ENCODE results near the gene CROCC.
"Not testable (repeated sequence)": the region's sequence is repeated elsewhere in the genome, so short reads cannot be mapped to it uniquely, and the experiment has no call there.

CROCC gene

GRCh38 chr1:16918371-16918770 is 3.4 kb upstream of the CROCC start:
- no peak overlapping the region for H2AFZ ChIP-seq
- TF ChIP-seq CTCF (IDR thresholded peaks at IDR 0.05), result no peak
- no peaks in the 10 kb centered on the region for H3K36me3 ChIP-seq (ENCODE audit: control insufficient read depth, insufficient read depth, low read length)
- H3K4me1 ChIP-seq, result no peaks in the 10 kb centered on the region
- no peak overlapping the region for H3K4me2 ChIP-seq (ENCODE audit: low read length)
- H3K9ac ChIP-seq, result no peak overlapping the region
- H3K4me3 ChIP-seq (ENCODE audit: low read depth, low read length), result no peak overlapping the region
- H3K9me3 ChIP-seq (ENCODE audit: control insufficient read depth, low read length), result no peaks in the 10 kb centered on the region
- H3K27ac ChIP-seq, result no peak overlapping the region
- H3K27me3 ChIP-seq (ENCODE audit: control insufficient read depth, insufficient read depth, low read length), result no peaks in the 10 kb centered on the region
- no peaks in the 10 kb centered on the region for H3K79me2 ChIP-seq

- H2AFZ ChIP-seq; H3K9me3 ChIP-seq (ENCODE audit: control insufficient read depth, low read length); H3K27me3 ChIP-seq (ENCODE audit: control insufficient read depth, insufficient read depth, low read length): not testable (repeated sequence)
Observed at GRCh38 chr1:16918936-16919665, 2.6 kb upstream of the CROCC start.

GRCh38 chr1:16920951-16921350 is 780 bp upstream of the CROCC start:
- Histone ChIP-seq H3K27ac (no peak overlapping the region), H3K9me3 (ENCODE audit: control insufficient read depth, low read length) (no peaks in the 10 kb centered on the region), H3K4me2 (ENCODE audit: low read length) (no peak overlapping the region), H3K4me1 (no peaks in the 10 kb centered on the region), H2AFZ (no peak overlapping the region), H3K36me3 (ENCODE audit: control insufficient read depth, insufficient read depth, low read length) (no peaks in the 10 kb centered on the region), H3K4me3 (ENCODE audit: low read depth, low read length) (no peak overlapping the region), H3K9ac (no peak overlapping the region), H3K27me3 (ENCODE audit: control insufficient read depth, insufficient read depth, low read length) (no peaks in the 10 kb centered on the region), H3K79me2 (no peaks in the 10 kb centered on the region)
- no peak for TF ChIP-seq CTCF (IDR thresholded peaks at IDR 0.05)

More at GRCh38 chr1:16918936-16919665, 2.6 kb upstream of the CROCC start:
- not testable (repeated sequence) for H3K4me2 ChIP-seq (ENCODE audit: low read length); H3K79me2 ChIP-seq; H3K36me3 ChIP-seq (ENCODE audit: control insufficient read depth, insufficient read depth, low read length); H3K4me1 ChIP-seq; H3K9ac ChIP-seq; H3K27ac ChIP-seq; H3K4me3 ChIP-seq (ENCODE audit: low read depth, low read length)

GRCh38 chr1:16922466-16922865 is 735 bp downstream of the CROCC start:
- no peak overlapping the region for H3K9ac ChIP-seq
- H3K36me3 ChIP-seq (ENCODE audit: control insufficient read depth, insufficient read depth, low read length), result no peaks in the 10 kb centered on the region
- H3K4me3 ChIP-seq (ENCODE audit: low read depth, low read length), result no peak overlapping the region
- H3K4me1 ChIP-seq, result no peaks in the 10 kb centered on the region
- no peak overlapping the region for H3K4me2 ChIP-seq (ENCODE audit: low read length)
- no peaks in the 10 kb centered on the region for H3K79me2 ChIP-seq
- H3K9me3 ChIP-seq (ENCODE audit: control insufficient read depth, low read length), result no peaks in the 10 kb centered on the region
- TF ChIP-seq CTCF (IDR thresholded peaks at IDR 0.05), result no peak
- no peaks in the 10 kb centered on the region for H3K27me3 ChIP-seq (ENCODE audit: control insufficient read depth, insufficient read depth, low read length)
- no peak overlapping the region for H3K27ac ChIP-seq
- H2AFZ ChIP-seq, result no peak overlapping the region

- Histone ChIP-seq H3K79me2 (no peaks in the 10 kb centered on the region), H2AFZ (no peak overlapping the region), H3K27me3 (ENCODE audit: control insufficient read depth, insufficient read depth, low read length) (no peaks in the 10 kb centered on the region), H3K9ac (no peak overlapping the region), H3K36me3 (ENCODE audit: control insufficient read depth, insufficient read depth, low read length) (no peaks in the 10 kb centered on the region), H3K9me3 (ENCODE audit: control insufficient read depth, low read length) (no peaks in the 10 kb centered on the region), H3K4me1 (no peaks in the 10 kb centered on the region), H3K27ac (no peak overlapping the region), H3K4me2 (ENCODE audit: low read length) (no peak overlapping the region), H3K4me3 (ENCODE audit: low read depth, low read length) (no peak overlapping the region)
- no peak for TF ChIP-seq CTCF (IDR thresholded peaks at IDR 0.05)
Observed at GRCh38 chr1:16922885-16923431, 1.2 kb downstream of the CROCC start.

All from parathyroid adenoma (tissue), 2 donors.